Right ventricle myocardium inferior (tissue), 1 donor: ENCODE data around the gene NOMO2. TPM values are rescaled to one million over a fixed set of nuclear protein-coding genes. Genes with fewer than 3 reads are reported as not detected.
"Not testable (repeated sequence)": the region's sequence is repeated elsewhere in the genome, so short reads cannot be mapped to it uniquely, and the experiment has no call there.

Source experiments
- ATAC-seq: fragments of 200-7000 bp; cut with Tn5 transposase; one replicate; pipeline ENCODE4 v1.9.1; 2020; ENCODE audit warnings: mild to moderate bottlenecking, moderate library complexity
- DNase-seq: peaks from one replicate; pipeline ENCODE4 v3.0.0; 2021; ENCODE audit errors: missing footprints
- intact Hi-C: fragments of 100-400 bp; cut with DNase I; formaldehyde crosslinking; loops from one replicate; pipeline ENCODE4 v1.11.0; 2022
- total RNA-seq: library from RNA; stranded (reverse); fragmentation: NEBNext Ultra II Directional; extraction: Animal tissue kit (Norgen Biotek cat#: 25700); gene quantifications from one replicate; pipeline ENCODE4 v1.2.1, GENCODE V29; 2021
- donor health status: DM: no; HTN: yes; CAD: no; lungs with severe emphysema.

NOMO2 gene
- total RNA-seq, 1 donor from 2014 or later, result 175 TPM

DNA sequence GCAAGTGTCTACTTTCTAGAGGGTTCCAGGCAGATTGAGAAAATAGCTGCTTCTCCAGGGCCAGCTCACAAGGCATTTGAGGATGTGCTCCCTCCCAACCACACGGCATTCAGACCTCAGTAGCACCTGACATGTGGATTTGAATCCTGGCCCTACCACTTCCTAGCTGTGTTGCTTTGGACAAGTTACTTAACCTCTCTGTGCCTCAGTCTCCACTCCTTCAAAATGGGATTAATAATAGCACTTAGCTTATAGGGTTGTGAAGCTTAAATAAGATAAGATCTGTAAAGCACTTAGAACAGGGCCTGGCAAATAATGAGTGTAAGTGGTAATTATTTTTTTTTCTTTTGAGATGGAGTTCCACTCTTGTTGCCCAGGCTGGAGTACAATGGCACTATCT is 21.0 kb upstream of the NOMO2 start:
- ATAC-seq (no peak), DNase-seq (no peak)
- intact Hi-C loops, result no loop called here

DNA sequence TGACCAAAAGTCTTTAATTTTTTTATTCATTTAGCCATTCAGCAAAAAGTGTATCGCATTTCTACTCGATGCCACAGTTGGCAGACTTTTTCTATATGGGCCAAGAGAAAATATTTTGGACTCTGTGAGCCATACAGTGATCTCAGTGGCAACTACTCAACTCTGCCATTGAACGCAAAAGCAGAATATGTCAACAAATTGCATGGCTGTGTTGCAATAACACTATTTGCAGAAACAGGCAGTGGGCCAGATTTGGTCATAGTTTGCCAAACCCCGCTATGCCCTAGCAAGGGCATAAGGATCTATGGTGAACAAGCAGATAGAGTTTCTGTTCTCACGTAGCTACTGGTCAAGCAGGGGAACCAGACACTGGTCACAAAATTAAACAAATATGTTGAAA is 18.5 kb upstream of the NOMO2 start:
- DNase-seq, ATAC-seq, intact Hi-C loops: not testable (repeated sequence)

DNA sequence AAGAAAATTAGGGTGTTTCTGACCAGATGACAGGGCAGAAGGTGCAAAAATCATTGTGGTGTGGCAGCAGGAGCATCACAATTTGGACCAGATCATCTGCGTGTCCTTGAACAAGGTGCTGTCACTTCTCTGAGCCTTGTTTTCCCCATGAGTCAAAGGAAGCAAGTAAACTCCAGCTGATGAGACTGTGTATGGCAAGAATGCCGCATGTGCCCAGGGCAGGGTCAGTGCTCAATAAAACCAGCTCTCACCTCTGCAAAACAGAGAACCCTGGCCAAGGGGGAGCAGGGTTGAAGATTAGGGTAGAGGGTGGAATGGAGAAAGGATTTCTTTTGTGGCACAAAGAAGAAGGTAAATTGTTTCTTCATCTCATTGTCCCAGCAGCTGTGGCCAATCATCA is 17.4 kb upstream of the NOMO2 start:
- ATAC-seq, DNase-seq, intact Hi-C loops: not testable (repeated sequence)

DNA sequence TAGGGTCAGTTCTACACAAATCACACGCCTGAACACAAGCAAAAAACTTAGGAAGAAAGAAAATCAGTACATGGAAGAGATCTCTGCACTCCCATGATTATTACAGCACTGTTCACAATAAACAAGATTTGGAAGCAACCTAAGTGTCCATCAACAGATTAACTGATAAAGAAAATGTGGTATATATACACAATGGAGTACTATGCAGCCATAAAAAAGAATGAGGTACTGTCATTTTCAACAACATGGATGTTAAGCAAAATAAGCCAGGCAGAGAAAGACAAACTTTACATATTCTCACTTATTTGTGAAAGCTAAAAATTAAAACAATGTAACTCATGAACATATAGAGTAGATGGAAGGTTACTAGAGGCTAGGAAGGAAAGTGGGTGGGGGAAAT is 16.0 kb upstream of the NOMO2 start:
- ATAC-seq, intact Hi-C loops, DNase-seq: not testable (repeated sequence)

DNA sequence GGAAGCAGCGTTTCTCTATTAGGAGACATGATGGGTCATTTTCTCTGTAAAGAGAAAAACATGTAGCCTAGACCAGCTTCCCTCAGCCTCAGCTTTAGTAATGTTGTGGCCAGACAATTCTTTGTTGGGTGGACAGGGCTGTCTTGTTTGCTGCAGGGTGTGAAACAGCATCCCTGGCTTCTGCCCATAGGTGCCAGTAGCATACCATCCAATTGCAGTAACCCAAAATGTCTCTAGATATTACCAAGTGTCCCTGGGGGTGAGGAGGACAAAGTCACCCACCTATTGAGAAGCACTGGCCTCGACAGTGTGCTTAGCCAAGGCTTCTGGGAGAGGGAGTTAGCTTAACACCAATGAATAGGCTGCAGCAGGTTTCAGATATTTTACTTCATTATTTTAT is 14.0 kb upstream of the NOMO2 start:
- DNase-seq, ATAC-seq, intact Hi-C loops: not testable (repeated sequence)

DNA sequence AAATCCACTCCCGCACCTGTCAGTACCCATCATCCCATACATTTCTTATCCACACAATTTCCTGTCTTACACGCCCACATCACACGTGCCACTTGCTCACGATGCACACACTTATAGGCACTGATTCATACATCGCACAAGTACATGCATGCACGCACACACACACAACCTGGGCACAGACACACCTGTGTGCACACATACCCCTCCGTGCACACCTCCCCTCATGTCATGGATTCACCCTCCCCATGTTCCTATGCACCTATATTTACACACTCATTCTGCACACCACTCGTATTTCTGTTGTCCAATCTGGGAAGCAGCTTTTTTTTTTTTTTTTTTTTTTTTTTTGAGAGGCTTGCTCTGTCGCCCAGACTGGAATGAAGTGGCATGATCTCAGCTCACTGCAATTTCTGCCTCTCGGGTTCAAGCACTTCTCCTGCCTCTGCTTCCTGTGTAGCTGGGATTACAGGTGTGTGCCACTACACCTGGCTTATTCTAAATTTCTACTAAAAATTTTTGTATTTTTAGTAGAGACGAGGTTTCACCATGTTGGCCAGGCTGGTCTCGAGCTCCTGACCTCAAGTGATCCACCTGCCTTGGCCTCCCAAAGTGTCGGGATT is 13.5 kb upstream of the NOMO2 start:
- ATAC-seq, intact Hi-C loops, DNase-seq: not testable (repeated sequence)

DNA sequence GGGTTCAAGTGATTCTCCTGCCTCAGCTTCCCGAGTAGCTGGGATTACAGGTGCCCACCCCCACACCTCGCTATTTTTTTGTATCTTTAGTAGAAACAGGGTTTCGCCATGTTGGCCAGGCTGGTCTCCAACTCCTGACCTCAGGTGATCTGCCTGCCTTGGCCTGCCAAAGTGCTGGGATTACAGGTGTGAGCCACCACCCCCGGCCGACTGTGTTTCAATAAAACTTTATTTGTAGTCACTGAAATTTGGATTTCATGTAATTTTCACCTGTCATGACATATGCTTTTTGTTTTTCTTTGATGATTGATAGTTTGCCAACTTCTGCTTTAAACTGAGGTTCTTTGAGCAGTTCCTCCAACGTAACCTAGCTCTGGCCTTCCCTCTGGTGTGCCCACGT is 12.0 kb upstream of the NOMO2 start:
- intact Hi-C loops, DNase-seq: not testable (repeated sequence)

DNA sequence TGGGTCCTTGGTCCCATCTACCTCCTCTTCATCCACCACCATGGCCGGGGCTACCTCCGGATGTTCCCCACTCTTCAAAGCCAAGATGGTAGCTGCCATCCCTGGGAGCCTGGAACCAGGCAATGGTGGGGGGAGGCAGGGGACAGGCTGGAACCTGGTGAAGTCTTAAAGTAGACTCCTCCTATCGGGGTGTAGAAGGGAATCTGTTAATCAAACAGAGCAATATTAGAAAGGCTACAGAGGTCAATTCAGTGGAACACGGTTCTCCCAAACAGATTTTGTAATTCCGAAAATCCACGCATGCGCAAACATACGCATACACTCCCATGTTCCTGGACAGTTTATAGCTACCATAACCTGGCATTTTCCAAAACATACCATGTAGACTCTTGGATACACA is 11.1 kb upstream of the NOMO2 start:
- intact Hi-C loops, DNase-seq, ATAC-seq: not testable (repeated sequence)

More for the DNA sequence above, 12.0 kb upstream of the NOMO2 start:
- ATAC-seq, result not testable (repeated sequence)

DNA sequence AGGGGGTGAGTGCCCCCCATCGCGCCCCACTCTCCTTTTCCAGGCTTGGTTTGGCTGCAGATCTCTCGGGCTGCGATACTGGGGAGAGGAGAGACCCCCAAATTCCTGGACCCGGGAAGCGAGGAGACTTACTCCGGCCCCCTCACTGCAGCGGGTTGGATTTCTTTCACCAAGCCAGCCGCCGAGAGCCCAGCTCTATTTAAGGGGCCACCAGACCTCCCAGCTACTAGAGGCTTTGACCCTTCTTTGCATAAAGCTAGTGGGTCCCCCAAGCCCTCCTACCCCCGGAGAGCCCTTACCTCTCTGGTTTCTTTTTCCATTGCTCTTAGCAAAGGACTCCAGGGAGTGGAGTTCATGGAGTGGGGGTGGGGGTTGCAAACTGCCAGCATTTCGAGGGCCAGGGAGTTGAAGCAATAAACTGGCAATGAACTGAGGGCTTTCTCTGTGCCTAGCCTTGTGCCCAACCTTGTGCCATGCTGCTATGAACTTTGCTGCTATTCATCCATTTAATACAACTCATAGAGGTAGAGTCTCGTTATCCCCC is 9.5 kb upstream of the NOMO2 start:
- intact Hi-C loops, DNase-seq, ATAC-seq: not testable (repeated sequence)

DNA sequence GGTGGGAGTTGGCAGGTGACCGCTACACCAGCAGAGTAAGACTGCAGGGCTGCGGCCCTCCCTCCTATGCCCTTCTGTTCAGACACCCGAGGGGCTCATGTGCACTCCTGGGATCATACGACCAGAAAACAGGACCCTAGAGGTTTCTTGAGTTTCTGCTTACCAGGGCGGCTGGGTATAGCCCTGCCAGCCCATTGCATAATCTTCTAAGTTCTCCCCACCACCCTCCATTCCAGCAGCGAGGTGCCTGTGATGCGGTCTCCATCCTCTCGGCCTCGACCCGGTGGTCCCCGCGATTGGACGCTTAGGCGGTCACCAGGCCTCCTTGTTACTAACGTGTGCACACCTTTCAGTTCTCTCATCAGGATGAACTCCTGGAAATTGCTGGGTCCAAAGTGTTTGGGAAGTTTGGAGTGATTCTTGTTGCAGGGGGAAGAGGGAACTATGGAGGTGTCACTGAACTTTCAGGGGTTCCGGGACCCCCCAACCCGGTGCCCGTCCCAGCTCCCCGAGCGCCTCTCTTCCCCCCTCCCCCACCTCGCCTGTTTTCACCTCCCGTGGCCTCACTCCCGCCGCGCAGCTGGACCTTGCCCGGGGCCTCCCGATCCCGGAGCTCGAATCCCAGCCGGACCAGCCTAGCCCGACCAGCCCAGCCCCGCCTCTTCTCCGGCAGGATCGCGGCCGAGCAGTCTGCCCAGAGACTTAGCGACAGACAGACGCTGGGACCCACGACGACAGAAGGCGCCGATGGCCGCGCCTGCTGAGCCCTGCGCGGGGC is 8.8 kb upstream of the NOMO2 start:
- ATAC-seq, result peak; percentile 53

DNA sequence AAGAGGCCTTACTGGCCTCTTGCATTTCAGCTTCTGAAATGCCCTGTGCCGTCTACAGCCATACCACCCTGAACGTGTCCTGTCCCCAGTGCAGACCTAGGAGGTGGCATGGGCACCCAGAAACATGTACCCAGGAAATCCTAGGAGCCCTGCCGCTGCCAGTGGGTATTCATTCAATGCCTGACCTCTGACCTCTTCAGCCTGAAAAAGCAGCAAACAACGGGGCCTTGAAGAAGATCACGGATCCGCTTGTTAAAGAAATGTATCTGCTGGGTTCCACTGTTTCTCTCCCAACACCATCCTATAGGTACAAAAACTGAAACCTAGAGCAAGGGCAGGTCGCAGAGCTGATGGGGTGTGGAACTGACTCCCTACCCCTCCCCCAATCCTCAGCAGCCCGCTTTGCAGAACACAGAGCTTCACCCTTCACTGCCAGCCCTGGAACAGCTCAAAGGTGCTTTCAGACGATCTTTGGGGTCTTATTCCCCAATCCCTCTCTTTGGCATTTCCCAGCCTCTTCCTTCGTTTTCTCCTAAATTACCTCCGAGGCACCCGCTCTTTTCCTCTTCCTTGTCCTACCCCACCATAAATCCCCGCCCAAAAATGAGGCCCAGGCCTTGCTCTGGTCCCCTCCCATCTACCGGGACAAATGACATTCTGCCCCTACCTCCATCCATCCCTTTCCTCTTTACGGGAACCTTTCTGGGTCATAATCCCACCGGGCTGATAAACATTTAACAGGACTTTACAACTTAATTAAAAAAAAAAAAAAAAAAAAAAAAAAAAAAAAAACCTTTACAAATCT is 1.3 kb downstream of the NOMO2 start:
- ATAC-seq, intact Hi-C loops, DNase-seq: not testable (repeated sequence)

More for the DNA sequence above, 8.8 kb upstream of the NOMO2 start:
- DNase-seq, intact Hi-C loops: not testable (repeated sequence)

DNA sequence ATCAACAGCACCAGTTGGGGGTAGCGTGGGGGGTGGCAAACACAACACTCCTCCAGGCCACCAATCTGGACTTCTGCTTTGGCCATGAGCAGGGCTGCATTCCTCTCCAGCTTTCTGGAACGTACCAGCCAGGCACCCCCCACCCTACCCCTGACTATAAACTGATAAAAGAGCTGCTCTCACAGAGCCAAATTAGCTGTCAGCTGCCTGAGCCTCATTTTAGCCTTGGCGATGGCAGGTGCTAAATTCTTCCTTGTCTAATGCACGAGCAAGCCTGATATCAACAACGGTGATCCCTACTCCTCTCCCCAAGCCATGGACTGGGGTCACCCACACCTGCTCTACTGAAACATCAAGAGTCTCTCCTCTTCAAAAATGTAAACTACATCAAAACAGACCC is 8.2 kb downstream of the NOMO2 start:
- peak; percentile 85 for ATAC-seq
- intact Hi-C loops, DNase-seq: not testable (repeated sequence)

DNA sequence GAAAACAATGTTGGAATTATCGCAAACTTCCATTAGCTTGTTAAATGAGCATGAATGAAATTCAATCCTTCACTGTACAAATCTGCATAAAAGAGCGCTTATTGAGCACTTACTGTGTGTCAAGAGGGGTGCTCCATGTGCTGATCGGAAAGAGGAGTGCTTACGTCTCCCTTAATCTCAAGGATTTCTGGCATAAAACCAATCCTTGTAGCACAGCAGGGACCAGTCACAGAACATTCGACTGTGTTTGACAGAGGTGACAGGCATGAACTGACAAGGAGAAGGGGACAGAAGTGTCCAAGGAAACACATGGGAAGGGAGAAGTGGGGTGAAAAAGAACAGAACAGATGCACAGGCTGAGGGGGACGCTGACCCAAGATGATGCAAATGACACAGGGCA is 14.5 kb downstream of the NOMO2 start:
- intact Hi-C loops, DNase-seq: not testable (repeated sequence)
- peak; percentile 83 for ATAC-seq

DNA sequence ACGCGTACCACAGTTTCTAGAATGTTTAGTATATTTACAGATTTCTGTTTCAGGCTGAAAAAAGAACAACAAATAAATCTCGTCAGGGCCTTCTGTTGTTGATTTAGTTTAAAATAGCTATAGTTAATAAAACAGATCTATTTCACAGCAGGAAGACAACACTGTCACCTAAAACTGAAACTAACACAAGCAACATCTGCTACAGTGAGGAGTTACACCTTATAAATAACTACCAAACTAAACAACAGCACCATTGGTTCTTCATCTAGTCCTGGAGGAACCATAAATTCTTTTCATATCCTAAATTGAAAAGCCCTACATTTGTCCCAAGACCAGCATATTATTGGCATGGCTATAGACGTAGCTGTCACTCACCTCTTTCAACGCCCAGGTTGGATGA is 15.0 kb downstream of the NOMO2 start:
- intact Hi-C loops, ATAC-seq, DNase-seq: not testable (repeated sequence)

DNA sequence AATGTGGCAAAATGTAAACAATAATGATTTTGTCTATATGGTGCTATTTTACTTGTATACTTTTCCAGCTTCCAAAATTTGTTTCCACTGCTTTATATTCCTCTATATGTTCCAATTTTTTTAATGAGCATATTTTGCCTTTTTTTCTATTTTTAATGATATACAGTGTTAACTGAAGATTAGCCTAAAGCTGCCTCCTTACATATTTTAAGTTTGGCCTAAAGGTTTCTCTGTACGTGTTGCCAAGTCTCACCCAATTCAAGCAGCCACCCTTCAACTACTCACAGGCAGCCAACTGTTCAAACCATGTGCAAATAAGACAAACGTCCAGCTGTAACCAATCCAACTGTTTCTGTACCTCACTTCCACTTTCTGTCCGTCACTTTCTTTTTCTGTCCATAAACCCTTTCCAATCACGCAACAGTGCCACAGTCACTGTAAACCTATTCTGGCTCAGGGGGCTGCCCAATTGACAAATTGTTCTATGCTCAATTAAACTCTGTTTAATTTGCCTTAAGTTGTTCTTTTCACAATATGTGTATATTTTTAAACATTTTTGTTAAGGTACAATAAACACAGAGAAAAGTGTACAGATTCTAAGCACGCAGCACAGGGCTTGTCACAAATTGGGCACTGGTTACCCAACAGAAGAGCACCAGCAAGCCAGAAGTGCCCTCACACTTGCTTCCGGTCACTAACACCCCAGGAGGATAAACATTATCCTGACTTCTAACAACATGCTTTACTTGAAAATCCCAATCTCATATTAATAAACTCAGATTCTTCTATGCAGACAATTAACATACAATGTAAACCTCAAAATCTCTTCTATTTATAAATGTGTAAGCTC is 17.4 kb downstream of the NOMO2 start:
- peak; percentile 43 for ATAC-seq
- intact Hi-C loops, DNase-seq: not testable (repeated sequence)

DNA sequence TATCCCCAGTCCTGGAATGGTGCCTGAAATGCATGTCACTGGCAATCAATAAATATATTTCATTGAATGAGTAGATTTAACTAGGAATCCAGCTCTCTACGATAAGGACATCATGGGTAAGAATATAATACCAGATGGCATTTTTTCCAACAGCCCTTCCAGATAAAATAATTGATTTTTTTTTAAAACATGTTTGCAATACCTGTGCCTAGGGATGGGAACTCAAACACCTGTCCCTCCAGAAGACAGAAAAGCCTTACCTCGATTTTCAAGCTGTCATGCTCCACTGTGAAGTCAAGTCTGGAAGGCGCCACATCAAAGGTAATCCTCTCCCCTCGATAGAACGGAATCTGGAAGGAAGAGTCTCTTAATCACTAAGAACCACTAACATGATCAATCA is 20.0 kb downstream of the NOMO2 start:
- not testable (repeated sequence) for ATAC-seq

DNA sequence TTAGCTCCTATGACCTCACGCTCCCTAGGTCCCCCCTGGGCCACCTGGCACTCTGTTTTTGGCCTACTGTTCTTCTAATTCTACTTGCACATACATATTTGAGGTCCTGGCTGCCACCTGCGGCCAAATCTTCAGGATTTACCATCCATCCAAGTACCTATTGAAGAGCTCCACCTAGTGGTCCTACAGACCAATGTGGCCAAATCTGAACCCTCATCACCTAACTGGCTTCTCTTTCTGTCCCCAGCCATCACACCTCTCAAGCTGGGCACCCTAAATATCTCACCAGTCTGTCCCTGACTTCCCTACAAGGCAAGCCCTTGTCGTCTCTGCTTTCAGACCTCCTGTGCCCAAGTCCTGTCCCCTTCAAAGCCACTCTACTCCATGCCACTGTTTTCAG is 24.9 kb downstream of the NOMO2 start:
- intact Hi-C loops, ATAC-seq, DNase-seq: not testable (repeated sequence)

More for the DNA sequence above, 20.0 kb downstream of the NOMO2 start:
- DNase-seq, intact Hi-C loops: not testable (repeated sequence)
